SW480 (cell line): ENCODE data around the gene GAN.

Experiments
- DNase-seq: peaks from one replicate; pipeline ENCODE4 v3.0.0-alpha.2; 2016; ENCODE audit warnings: low spot score

Gene GAN, protein sequence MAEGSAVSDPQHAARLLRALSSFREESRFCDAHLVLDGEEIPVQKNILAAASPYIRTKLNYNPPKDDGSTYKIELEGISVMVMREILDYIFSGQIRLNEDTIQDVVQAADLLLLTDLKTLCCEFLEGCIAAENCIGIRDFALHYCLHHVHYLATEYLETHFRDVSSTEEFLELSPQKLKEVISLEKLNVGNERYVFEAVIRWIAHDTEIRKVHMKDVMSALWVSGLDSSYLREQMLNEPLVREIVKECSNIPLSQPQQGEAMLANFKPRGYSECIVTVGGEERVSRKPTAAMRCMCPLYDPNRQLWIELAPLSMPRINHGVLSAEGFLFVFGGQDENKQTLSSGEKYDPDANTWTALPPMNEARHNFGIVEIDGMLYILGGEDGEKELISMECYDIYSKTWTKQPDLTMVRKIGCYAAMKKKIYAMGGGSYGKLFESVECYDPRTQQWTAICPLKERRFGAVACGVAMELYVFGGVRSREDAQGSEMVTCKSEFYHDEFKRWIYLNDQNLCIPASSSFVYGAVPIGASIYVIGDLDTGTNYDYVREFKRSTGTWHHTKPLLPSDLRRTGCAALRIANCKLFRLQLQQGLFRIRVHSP

DNA sequence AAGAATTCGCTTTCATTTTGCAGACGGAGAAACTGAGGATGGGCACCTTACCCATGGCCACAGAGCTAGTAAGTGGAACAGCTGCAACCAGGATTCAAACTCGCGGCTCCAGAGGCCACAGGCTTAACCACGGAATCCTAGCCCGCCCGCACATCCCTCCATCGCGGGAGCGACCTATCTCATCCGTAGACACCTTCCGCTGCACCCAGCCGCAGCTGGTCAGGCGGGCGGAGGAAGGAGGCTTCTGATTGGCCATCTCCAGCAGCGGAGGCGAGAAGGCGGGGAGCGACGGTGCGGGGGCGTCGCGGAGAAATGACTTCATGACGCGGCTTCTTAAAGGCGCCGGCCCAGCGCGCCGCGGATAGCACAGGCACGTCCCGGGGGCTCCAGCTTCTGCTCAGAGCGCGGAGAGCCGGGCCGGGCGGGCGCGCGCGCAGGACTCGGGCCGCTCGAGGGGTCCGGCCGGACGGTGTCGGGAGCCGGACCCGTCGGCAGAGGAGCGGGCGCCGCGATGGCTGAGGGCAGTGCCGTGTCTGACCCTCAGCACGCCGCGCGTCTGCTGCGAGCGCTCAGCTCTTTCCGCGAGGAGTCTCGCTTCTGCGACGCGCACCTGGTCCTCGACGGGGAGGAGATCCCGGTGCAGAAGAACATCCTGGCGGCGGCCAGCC lies at the start of gene GAN:
GAN (plus strand) TSS at position 360 of the 668 bp plus-strand sequence; CDS start at position 512, 152 bp downstream.
- peak; percentile 95 for DNase-seq

DNA sequence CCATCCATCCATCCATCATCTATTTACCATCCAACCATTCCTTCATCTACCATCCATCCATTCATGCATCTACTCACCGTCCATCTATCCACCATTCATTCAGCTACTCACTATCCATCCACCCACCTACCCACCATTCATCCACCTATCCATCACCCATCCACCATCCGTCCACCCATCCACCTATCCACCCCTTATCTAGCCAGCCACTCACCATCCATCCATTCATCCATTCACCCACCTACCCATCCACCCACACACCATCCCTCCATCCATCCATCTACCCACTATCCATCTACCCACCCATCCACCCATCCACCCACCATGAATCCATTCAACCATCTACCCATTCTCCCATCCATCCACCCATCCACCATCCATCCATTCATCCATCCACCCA lies 49.7 kb upstream of the GAN start:
- no peak for DNase-seq

DNA sequence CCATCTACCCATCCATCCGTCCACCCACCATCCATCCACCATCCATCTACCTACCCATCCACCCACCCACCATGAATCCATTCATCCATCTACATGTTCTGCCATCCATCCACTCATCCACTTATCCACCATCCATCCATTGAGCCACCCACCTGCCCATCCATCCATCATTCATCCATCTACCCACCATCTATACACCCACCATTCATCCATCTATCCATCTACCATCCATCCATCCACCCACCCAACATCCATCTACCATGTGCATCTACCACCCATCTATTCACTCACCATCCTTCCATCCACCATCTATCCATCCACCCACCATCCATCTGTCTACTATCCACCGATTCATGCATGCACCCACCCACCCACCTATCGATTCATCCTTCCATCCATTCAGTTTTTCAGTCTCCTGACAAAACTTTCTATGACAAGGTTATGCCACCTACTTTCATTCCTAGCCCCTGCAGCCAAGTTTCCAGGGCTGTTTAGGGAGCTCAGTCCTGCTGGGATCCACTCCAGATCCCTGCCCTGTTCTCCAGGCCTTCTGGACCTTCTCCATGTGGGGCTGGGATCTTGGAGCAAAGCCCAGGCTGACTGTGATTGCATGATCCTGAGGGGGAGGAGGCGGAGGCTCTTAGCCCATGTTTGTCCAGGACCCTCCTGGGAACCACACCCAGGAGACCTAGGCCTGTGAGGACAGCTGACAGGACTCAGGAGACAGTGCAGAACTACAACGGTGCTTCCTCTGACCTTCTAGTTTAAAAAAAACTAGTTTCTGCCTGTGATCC lies 48.9 kb upstream of the GAN start:
- no peak for DNase-seq

- DNase-seq, result peak; percentile 89
These were observed 48.1 kb upstream of the GAN start for GRCh38 chr16:81266680-81267095.

- DNase-seq, result no peak
These were observed 46.3 kb upstream of the GAN start for GRCh38 chr16:81268509-81268908.

GRCh38 chr16:81273223-81273950 lies 41.4 kb upstream of the GAN start:
- no peak for DNase-seq

GRCh38 chr16:81275064-81275532 lies 39.7 kb upstream of the GAN start:
- no peak for DNase-seq

DNA sequence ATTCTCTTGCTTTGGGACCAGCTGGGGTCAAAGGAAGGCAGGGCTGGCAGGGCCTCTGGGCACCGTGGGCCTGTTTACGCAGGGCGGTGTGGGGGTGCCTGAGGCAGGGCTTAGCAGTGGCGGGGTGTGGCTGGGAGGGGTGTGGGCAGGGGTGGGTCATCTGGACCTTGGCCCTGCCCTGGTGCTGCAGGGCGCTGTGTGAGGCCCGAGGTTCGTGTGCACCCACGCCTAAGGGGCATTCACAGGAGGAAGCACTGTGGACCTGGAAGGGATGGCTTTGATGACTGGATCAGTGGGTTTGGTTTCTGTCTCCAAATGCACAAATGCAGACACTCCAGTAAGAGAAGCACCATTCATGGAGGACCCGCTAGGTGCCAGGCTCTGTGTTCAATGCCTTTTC lies 39.0 kb upstream of the GAN start:
- no peak for DNase-seq

- DNase-seq, result no peak
These were observed 38.4 kb upstream of the GAN start for GRCh38 chr16:81276323-81276722.

GRCh38 chr16:81277541-81278080 lies 37.2 kb upstream of the GAN start:
- DNase-seq, result no peak

DNA sequence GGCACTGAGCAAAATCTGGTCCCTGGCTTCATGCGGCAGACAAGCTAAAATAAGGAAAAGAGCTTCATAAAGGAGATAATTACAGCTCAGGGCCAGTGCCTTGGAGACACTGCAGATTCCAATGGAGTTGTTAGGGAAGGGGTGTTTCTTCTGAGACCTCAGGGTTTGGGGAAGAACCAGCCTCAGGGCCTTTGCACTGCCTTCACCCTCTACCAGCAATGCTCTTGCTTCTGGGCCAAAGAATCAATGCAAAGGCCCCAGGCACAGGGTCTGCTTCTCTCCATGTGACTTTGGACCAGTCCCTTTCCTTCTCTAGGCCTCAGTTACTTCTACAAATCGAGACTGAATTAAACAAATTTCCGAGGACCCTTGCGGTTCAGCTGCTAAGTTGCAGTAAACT lies 36.2 kb upstream of the GAN start:
- no peak for DNase-seq

- DNase-seq, result no peak
These were observed 35.4 kb upstream of the GAN start for GRCh38 chr16:81279392-81279791.

DNA sequence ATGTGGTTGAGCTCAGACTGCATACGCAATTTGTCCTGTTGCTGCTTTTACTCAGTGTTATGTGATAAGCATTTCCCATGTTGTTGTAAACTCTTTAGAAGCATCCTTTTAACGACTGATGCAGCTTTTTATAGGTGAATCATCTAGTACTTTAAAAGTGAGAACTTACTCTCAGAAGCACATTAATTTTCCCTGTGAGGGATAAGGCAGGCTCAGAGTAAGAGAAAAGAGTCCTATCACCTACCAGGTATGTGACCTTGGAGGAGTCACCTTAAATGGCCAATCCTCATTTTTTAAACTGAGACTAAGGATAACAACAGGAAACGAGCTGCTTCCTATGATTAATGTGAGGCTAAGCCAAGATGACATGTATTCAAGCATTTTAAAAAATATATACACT lies 34.4 kb upstream of the GAN start:
- no peak for DNase-seq

DNA sequence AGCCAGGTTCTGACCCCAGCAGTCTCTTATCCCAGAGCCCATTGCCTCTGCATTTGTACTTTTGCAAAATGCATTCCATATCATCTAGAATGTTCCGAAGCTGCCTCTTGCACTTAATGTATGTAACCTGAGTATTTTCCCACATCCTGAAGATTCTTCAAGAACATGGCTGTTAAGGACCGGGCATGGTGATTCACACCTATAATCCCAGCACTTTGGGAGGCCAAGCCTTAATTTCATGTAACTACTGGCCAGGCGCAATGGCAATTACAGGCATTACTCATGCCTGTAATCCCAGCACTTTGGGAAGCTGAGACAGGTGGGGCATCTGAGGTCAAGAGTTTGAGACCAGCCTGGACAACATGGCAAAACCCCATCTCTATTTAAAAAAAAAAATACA lies 31.7 kb upstream of the GAN start:
- DNase-seq, result no peak

- DNase-seq, result no peak
These were observed 29.7 kb upstream of the GAN start for GRCh38 chr16:81284995-81285600.

DNA sequence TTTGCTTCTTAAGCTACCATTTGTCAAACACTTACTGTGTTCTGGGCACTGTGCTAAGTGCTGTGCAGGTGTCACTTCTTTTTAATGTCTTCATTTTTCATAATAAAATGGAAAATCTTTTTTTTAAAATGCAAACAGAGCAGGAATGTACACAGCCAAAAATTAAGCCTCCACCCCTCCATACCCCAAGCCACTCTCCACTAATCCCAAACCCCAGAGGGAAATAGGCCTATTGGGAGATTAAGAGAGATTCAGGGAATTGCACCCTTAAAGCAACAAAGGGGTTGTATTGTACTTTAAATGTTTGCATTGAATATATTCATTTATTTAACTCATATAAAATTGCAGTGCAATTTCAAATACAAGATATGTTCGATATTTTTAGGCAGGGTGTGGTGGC lies 28.6 kb upstream of the GAN start:
- DNase-seq, result no peak

- no peak for DNase-seq
These were observed 23.6 kb upstream of the GAN start for GRCh38 chr16:81291117-81291516.

DNA sequence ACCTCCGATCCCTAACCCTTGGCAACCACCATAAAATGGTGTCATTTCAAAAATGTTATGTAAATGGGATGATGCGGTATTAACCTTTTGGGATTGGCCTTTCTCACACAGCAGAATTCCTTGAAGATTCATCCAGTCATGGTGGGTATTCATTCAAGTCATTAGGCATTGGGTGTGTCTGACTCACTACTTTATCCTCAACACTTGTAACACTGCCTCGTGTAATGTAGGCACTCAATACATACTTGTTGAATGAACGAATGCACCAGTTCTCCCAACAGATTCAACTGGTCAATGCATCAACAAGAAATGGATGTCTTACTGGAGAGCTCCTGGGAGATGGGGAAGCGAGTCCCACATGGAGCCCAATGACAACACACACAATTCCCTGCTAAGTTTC lies 21.8 kb upstream of the GAN start:
- DNase-seq, result no peak

GRCh38 chr16:81293909-81294802 lies 20.6 kb upstream of the GAN start:
- DNase-seq, result no peak

- DNase-seq, result no peak
These were observed 18.1 kb upstream of the GAN start for GRCh38 chr16:81296631-81297030.
